ENCODE data around the gene TCERG1. TPM values are rescaled to one million over a fixed set of nuclear protein-coding genes. Genes with fewer than 3 reads are reported as not detected.

The TCERG1 gene
- 46.3 TPM for total RNA-seq
- long read RNA-seq, full-length matches to known transcripts: 12 of 45 reads
- long read RNA-seq, partial matches to known transcripts: 21 of 45 reads
- long read RNA-seq, other reads (novel, unspliced or antisense): 12 of 45 reads

DNA sequence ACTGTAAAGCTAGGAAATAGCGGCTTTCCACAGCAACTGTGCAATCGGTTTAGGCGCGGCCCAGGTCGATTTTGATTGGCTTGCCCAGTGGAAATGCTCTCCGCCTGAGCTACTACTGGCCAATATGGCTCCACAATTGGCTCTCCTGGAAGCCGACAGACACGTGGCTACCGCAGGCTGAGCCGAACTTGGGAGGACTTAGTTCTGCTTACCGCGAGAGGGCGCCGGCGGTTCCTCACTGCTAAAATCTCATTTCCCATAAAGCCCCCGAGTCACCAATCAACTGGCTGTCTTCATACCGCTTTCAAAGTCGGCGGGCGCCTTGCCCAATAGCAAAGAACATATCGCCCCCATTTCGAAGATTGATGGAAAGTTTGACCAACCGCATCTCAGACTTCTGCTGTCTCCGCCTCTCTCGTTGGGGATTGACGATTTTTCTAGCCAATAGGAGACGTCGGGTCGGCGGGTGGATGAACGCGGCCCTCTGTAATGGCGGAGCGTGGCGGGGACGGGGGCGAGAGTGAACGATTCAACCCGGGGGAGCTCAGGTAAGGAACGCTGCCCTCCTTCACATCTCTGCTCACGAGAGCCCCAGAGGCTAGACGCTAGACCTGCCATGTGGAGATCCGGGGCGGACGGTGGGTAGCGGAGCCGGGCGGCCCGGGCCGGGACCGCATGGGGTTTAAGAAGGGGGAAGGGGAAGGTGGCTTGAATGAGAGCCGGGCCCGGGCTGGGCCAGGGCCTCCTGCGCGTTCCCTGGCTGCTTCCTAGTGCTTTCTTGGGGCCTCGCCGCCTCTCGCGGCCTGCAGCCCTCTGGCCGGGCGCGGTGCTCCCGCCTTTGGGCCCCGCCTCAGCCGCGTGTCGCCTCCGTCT lies at the start of gene TCERG1:
Gene TCERG1, plus strand, starts transcription at position 473 of the 873 bp plus-strand sequence. Its CDS starts 17 bp downstream, at position 490.
- ATAC-seq: peak; percentile 98
- intact Hi-C loops (cut with DNase I): no loop called here
- H3K9me3 ChIP-seq: no peaks in the 10 kb centered on the region
- TF ChIP-seq, protein P1, sequence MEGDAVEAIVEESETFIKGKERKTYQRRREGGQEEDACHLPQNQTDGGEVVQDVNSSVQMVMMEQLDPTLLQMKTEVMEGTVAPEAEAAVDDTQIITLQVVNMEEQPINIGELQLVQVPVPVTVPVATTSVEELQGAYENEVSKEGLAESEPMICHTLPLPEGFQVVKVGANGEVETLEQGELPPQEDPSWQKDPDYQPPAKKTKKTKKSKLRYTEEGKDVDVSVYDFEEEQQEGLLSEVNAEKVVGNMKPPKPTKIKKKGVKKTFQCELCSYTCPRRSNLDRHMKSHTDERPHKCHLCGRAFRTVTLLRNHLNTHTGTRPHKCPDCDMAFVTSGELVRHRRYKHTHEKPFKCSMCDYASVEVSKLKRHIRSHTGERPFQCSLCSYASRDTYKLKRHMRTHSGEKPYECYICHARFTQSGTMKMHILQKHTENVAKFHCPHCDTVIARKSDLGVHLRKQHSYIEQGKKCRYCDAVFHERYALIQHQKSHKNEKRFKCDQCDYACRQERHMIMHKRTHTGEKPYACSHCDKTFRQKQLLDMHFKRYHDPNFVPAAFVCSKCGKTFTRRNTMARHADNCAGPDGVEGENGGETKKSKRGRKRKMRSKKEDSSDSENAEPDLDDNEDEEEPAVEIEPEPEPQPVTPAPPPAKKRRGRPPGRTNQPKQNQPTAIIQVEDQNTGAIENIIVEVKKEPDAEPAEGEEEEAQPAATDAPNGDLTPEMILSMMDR (IDR thresholded peaks at IDR 0.05): peak; percentile 74
- peak within 1 kb of the TSS; percentile 94 for H3K27ac ChIP-seq
- no peaks in the 10 kb centered on the region for H3K27me3 ChIP-seq
- no peaks in the 10 kb centered on the region for H3K36me3 ChIP-seq
- DNase-seq: peak; percentile 99
- H3K4me3 ChIP-seq: peak within 1 kb of the TSS; percentile 99
- peaks cover 22% of the 10 kb centered on the region for H3K4me1 ChIP-seq

DNA sequence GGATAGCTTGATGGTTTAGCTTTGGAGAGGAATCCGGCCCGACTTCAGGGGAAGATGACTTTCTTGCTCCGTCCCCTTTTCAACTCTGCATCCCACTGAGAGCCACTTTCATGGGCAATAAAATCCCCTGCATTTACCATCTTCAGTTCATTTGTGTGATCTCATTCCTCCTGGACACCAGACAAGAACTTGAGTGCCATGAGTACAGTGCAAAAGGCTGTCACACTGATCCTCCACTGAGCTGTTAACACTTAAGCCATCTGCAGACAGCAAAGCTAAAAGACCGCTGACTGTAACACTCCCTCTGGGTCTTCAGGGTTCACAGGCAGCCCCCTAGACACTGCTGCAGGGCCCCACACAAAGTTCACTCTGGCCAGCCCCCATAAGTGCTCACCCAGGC lies 48.3 kb upstream of the TCERG1 start:
- no peak for ATAC-seq
- no peak for DNase-seq
- Histone ChIP-seq H3K27ac (no peak overlapping the region), H3K27me3 (no peaks in the 10 kb centered on the region), H3K9me3 (no peaks in the 10 kb centered on the region), H3K4me3 (no peak overlapping the region), H3K4me1 (no peaks in the 10 kb centered on the region), H3K36me3 (no peaks in the 10 kb centered on the region)
- intact Hi-C loops (cut with DNase I): no loop called here
- TF ChIP-seq, protein P1 (IDR thresholded peaks at IDR 0.05): no peak

DNA sequence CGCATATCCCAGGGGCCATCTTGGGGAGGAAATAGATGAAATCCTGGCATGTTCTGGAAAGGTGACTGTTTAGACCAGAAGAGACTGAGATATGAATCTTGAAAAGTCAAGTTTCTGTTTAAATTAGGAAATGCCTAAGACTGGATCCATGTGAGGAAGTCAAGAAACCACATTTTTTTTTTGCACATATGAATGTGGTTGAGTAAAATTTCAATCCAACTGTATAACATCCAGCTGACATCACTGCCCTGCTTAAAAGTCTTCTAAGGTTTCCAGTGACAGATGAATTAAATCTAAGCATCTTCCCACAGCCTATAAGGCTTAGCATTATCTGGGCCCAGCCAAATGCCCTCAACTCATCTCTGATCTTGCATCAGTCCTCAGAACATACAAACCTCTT lies 47.7 kb upstream of the TCERG1 start:
- TF ChIP-seq, protein P1 (IDR thresholded peaks at IDR 0.05): no peak
- no peak overlapping the region for H3K4me3 ChIP-seq
- no peaks in the 10 kb centered on the region for H3K9me3 ChIP-seq
- ATAC-seq: no peak
- H3K27me3 ChIP-seq: no peaks in the 10 kb centered on the region
- H3K4me1 ChIP-seq: no peaks in the 10 kb centered on the region
- intact Hi-C loops (cut with DNase I): no loop called here
- no peak for DNase-seq
- no peak overlapping the region for H3K27ac ChIP-seq
- H3K36me3 ChIP-seq: no peaks in the 10 kb centered on the region

DNA sequence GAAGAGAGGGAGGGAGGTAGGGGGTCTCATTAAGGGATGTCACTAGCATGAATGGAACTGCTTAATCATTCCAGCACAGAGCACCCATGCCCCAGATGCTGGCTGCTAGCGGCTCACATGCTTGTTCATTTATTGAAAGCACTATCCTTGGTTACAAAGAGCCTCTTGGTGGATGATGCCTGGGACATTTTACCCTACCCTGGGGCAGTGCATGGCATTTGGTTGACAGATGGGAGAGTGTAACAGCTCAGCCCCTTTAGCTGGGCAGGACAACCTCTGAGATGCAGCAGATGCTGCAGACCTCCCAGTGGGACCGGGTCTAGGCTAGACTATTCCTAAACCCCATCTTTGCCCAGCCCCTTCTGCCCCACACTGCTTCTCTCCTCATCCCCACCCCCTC lies 46.9 kb upstream of the TCERG1 start:
- Histone ChIP-seq H3K4me3 (no peak overlapping the region), H3K9me3 (no peaks in the 10 kb centered on the region), H3K4me1 (no peaks in the 10 kb centered on the region), H3K27ac (no peak overlapping the region), H3K27me3 (no peaks in the 10 kb centered on the region), H3K36me3 (no peaks in the 10 kb centered on the region)
- TF ChIP-seq, protein P1 (IDR thresholded peaks at IDR 0.05): no peak
- ATAC-seq (peak; percentile 10), DNase-seq (no peak)
- intact Hi-C loops (cut with DNase I): no loop called here

DNA sequence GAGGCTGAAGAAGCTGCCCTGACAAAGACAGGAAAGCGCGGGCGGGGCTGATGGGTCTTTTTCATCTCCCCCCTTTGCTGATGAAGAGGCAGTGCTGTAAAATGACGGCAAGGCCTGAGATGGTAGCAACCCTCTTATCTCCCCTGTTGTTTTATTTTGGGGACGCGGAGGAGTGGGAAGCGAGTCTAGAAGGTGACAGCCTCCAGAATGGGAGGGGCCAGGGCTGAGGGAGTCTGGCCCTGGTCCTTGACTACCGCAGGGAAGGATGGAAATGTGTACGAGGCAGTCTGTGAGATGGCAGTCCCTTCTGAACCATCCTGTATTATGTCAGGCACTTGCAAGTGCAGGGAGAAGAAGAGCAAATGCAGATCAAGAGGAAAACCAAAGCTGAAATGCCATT lies 46.1 kb upstream of the TCERG1 start:
- TF ChIP-seq, protein P1 (IDR thresholded peaks at IDR 0.05): no peak
- intact Hi-C loops (cut with DNase I): no loop called here
- H3K36me3 ChIP-seq: no peaks in the 10 kb centered on the region
- DNase-seq (no peak), ATAC-seq (no peak)
- no peaks in the 10 kb centered on the region for H3K4me1 ChIP-seq
- no peak overlapping the region for H3K4me3 ChIP-seq
- no peak overlapping the region for H3K27ac ChIP-seq
- H3K9me3 ChIP-seq: no peaks in the 10 kb centered on the region
- no peaks in the 10 kb centered on the region for H3K27me3 ChIP-seq
